VCaP (cell line): ENCODE results near the gene MAVS.

ENCODE experiments used
- H3K27ac ChIP-seq: fragments of 450-650 bp; 2 replicates; pipeline ENCODE4 v1.5.1; 2017
- TF ChIP-seq, protein P1 (sequence below): fragments of 450-650 bp; conservative IDR thresholded peaks from 2 replicates; pipeline ENCODE4 v1.5.1; 2017; ENCODE audit warnings: mild to moderate bottlenecking, moderate library complexity

Gene MAVS

DNA sequence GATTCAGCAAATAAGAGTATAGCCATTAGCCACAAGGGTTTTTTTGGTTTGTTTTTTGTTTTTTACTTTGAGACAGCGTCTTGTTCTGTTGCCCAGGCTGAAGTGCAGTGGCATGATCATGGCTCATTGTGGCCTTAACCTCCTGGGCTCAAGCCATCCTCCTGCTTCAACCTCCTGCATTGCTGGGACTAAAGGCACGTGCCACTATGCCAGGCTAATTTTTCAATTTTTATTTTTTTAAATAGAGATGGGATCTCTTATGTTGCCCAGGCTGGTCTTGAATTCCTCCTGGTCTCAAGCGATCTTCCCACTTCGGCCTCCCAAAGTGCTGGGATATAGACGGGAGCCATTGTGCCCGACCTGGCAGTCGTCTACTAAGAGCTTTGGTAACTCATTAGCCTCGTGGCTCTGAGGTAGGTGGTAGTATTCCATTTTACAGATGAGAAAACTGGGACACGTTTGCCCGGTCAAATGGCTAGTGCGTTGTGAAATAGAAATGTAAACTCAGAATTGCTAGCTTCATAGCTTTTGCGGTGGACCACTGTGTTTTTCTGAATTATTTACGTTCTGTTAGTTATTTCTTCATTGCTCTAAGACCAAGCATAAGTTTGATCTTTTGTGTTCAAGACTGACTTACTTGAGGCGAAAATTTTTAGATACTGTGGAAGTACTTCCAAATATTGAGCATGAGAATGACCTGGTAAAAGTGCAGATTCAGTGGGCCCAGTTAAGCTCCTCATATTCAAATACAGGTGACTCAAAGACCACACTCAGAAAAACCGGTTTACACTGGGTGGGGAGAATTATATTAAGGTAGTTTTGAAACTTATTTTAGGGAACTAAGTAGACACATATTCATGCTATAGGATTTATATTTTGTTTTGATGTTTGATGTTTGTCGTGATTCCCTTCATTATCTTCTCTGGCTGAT is 44.6 kb downstream of the MAVS start:
- peak overlapping the region; percentile 97 for H3K27ac ChIP-seq
- TF ChIP-seq, protein P1, sequence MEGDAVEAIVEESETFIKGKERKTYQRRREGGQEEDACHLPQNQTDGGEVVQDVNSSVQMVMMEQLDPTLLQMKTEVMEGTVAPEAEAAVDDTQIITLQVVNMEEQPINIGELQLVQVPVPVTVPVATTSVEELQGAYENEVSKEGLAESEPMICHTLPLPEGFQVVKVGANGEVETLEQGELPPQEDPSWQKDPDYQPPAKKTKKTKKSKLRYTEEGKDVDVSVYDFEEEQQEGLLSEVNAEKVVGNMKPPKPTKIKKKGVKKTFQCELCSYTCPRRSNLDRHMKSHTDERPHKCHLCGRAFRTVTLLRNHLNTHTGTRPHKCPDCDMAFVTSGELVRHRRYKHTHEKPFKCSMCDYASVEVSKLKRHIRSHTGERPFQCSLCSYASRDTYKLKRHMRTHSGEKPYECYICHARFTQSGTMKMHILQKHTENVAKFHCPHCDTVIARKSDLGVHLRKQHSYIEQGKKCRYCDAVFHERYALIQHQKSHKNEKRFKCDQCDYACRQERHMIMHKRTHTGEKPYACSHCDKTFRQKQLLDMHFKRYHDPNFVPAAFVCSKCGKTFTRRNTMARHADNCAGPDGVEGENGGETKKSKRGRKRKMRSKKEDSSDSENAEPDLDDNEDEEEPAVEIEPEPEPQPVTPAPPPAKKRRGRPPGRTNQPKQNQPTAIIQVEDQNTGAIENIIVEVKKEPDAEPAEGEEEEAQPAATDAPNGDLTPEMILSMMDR, result no peak

DNA sequence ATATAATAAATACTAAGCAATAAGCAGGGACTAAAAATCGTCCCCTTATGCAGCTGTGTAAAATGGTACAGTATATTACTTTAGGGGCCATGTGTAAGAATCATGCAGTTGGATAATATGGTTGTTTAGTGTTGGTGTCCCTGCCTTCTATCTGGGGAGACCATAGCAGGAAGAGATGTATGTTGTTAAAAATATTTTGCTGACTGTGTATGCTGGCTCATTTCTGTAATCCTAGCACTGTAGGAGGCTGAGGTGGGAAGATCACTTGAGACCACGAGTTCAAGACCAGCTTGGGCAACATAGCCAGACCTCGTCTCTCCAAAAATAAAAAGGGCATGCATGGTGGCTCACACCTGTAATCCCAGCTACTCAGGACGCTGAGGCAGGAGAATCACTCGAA is 48.2 kb downstream of the MAVS start:
- no peak overlapping the region for H3K27ac ChIP-seq
- TF ChIP-seq, protein P1, result no peak

DNA sequence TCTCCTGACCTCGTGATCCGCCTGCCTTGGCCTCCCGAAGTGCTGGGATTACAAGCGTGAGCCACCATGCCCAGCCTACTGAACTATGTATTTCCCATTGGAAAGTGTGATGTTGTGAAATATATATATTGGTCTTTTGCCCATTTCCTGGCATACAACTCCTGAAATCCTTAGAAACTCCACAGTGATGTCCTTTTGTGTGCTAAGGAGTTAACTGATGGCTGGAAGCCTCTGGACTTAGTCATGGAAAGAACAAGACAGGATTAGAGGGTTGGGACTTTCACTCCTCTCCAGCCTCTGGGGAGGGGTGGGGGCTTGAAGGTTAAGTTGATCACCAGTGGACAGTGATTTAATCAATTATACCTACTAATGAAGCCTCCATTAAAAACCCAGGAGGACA is 49.7 kb downstream of the MAVS start:
- H3K27ac ChIP-seq, result no peak overlapping the region
- TF ChIP-seq, protein P1, result no peak

DNA sequence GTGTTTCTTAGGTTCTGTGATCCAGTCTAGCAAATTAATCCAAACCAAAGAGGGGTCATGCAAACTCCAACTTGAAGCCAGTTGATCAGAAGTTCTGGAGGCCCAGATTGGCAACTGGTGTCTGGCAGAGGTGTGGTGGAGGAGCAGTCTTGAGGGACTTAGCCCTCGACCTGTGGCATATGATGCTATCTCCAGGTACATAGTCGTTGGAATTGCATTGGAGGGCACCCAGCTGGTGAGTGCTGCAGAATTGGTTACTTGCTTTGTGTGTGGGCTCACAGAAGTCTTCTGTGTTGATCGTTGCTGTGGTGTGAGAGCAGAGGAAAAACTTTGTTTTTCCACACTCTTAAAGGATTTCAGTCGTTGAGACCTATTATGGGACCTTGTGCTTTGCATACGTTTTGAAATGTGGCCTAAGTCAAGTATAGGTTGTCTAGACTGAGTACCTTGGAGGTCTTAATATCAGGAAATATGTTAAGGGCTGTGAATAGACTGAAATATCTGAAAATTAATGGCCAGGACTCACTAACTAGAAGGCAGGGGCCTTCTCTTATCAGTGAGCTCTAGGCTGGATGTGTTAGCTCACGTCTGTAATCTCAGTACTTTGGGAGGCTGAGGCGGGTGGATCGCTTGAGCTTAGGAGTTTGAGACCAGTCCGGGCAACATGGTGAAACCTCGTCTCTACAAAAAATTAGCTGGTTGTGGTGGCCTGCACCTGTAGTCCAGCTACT is 50.4 kb downstream of the MAVS start:
- no peak overlapping the region for H3K27ac ChIP-seq
- TF ChIP-seq, protein P1, result no peak

DNA sequence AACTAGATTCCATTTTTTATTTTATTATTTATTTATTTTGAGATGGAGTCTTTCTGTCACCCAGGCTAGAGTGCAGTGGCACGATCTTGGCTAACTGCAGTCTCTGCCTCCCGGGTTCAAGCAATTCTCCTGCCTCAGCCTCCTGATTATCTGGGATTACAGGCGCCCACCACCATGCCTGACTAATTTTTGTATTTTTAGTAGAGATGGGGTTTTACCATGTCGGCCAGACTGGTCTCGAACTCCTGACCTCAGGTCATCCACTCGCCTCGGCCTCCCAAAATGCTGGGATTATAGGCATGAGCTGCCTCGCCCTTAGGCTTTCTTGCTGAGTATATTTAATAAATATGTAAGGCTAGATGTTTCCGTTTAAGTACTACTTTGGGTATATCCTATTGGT is 51.5 kb downstream of the MAVS start:
- H3K27ac ChIP-seq, result peak overlapping the region; percentile 38

DNA sequence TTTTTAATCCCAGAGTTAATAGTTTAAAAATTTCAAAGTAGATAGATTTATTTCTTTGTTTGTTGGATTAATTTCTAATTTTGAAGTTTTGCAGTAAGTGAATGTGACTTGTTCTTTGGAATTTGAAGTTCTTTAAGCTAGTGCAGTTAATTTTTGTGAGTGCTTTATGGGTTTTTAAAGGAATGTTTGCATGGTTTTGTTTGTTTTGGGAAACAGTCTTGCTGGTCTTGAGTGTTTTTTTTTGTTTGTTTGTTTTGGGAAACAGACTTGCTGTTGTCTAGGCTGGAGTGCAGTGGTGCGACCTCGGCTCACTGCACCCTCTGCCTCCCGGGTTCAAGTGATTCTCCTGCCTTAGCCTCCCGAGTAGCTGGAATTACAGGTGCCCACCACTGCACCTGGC is 52.0 kb downstream of the MAVS start:
- TF ChIP-seq, protein P1, result no peak
- peak overlapping the region; percentile 38 for H3K27ac ChIP-seq

DNA sequence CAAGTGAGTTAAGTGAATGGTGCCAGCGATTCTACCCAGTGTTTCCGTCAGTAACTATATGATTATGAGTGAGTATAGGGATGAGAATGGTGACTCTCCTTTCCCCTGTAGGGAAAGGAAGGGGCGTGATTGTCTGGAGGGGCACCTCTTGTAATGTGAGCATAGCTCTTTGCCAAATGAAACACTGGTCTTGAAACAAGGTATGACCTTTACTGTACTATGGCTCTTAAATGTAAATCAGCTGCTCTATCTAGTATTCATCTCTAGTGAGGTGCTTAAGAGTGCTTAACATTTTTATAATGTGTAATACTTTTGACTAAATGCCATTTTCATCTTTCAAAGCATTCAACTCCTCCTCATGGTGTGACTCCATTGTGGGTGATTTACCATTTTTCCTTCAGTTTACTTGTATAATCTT is 53.6 kb downstream of the MAVS start:
- TF ChIP-seq, protein P1, result no peak
- H3K27ac ChIP-seq, result no peak overlapping the region
